ENCODE results near the gene ASB1.

ASB1 gene

DNA sequence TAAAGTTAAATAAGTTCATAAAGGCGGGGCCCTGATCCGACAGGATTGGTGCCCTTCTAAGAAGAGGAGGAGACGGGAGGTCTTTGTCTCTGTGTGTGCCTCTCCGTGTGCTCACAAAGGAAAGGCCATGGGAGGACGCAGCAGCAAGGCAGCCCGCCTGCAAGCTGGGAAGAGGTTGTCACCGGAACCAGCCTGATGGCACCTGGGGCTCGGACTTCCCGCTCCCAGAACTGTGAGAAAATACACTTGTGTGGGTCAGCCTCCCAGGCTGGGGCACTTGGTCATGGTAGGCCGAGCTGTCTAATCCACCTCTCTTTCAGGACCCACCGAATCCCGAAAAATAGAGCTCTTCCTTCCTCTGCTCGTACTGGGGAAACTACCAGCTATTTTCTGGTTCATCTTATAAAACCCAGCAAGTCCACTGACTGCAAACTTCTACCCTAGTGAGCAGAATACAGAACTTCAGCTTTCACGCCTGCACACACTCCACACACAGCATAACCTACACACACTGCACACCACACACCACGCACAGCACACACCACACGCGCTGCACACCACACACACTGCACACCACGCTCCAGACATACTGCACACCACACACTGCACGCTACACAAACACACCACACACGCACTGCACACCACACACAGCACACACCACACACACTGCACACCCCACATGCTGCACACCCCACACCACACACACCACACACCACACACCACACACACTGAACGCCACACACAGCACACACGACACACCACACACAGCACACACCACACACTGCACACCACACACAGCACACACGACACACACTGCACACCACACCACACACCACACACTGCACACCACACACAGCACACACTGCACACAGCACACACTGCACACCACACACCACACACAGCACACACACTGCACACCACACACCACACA lies 58.1 kb downstream of the ASB1 start:
- no peak for TF ChIP-seq POLR2AphosphoS5 (IDR thresholded peaks at IDR 0.05; ENCODE audit: low read depth, low read length)
- no peak for TF ChIP-seq POLR2A (IDR thresholded peaks at IDR 0.05; ENCODE audit: low read depth, low read length)
- TF ChIP-seq TAF1 (IDR thresholded peaks at IDR 0.05; ENCODE audit: borderline replicate concordance, low read depth, low read length), result no peak
- no peak for DNase-seq (ENCODE audit: insufficient read length)
- peak; percentile 40 for FAIRE-seq

DNA sequence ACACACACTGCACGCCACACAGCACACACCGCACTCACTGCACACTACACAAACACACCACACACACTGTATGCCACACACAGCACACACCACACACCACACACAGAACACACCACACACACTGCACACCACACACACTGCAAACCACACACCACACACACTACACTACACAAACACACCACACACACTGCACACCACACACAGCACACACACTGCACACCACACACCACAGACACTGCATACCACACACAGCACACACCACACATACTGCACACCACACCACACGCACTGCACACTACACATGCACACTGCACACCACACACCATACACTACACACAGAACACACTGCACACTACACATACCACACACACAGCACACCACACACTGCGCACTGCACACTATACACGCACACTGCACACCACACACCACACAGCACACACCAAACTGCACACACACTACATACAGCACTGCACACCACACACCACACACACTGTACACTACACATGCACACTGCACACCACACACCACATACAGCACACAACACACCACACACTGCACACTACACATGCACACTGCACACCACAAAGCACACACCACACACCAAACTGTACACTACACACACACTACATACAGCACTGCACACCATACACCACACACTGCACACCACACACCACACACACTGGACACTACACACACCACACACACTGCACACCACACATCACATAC lies 59.6 kb downstream of the ASB1 start:
- FAIRE-seq, result peak; percentile 75
- no peak for DNase-seq (ENCODE audit: insufficient read length)
- no peak for TF ChIP-seq TAF1 (IDR thresholded peaks at IDR 0.05; ENCODE audit: borderline replicate concordance, low read depth, low read length)
- TF ChIP-seq POLR2A (IDR thresholded peaks at IDR 0.05; ENCODE audit: low read depth, low read length), result no peak
- TF ChIP-seq POLR2AphosphoS5 (IDR thresholded peaks at IDR 0.05; ENCODE audit: low read depth, low read length), result no peak

DNA sequence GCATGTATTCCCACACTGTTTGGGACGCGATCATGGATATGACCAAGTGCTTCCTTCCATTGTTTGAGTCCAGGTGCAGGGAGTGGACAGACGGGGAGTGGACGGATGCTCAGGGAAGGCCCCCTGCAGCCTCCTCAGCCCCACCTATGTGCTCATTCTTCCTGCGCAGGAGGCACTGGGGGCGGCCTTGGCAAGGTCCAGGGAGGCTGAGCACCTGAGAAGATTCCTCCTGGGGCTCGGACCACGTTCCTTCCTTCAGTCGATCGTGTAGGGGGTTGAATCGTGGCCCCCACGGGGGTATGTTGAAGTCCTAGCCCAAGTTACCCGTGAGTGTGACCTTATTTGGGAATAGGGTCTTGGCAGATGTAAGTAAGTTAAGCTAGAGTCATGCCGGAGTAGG lies 60.4 kb downstream of the ASB1 start:
- no peak for FAIRE-seq
- no peak for DNase-seq (ENCODE audit: insufficient read length)
- TF ChIP-seq POLR2AphosphoS5 (IDR thresholded peaks at IDR 0.05; ENCODE audit: low read depth, low read length) (no peak), POLR2A (IDR thresholded peaks at IDR 0.05; ENCODE audit: low read depth, low read length) (no peak), TAF1 (IDR thresholded peaks at IDR 0.05; ENCODE audit: borderline replicate concordance, low read depth, low read length) (no peak)

DNA sequence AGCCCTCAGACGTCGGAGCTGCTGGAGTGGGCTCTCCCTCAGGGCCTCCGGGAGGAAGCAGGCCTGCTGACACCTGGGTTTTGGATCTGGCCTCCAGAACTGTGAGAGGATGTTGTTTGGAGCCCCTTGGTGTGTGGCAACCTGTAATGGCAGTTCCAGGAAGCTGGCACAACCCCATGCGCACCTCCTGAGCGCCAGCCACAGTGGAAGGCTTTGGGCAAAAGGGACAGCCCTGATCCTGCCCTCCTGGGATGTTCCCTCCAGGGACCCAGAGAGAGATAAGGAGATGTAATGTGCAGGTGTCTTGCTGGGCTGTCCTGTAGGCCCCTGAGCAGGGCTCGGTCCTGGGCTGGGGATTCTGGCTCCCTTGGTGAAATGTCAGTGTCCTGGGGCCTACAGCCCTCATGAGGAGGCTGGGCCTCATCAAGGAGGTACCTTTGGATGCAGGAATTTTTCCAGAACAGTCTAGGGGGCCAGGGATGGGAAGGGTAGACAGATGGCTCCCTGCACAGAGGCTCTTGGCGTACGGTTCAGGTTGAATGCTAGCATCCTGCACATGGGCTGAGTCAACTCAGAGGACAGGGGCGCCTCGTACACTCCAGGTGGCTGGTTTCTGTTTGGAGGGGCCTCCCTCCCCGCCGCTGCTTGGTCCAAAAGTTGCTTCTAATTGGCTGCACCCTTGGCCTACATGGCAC lies 61.1 kb downstream of the ASB1 start:
- FAIRE-seq, result no peak
- no peak for DNase-seq (ENCODE audit: insufficient read length)
- TF ChIP-seq POLR2A (IDR thresholded peaks at IDR 0.05; ENCODE audit: low read depth, low read length), result no peak
- TF ChIP-seq POLR2AphosphoS5 (IDR thresholded peaks at IDR 0.05; ENCODE audit: low read depth, low read length), result no peak
- no peak for TF ChIP-seq TAF1 (IDR thresholded peaks at IDR 0.05; ENCODE audit: borderline replicate concordance, low read depth, low read length)

DNA sequence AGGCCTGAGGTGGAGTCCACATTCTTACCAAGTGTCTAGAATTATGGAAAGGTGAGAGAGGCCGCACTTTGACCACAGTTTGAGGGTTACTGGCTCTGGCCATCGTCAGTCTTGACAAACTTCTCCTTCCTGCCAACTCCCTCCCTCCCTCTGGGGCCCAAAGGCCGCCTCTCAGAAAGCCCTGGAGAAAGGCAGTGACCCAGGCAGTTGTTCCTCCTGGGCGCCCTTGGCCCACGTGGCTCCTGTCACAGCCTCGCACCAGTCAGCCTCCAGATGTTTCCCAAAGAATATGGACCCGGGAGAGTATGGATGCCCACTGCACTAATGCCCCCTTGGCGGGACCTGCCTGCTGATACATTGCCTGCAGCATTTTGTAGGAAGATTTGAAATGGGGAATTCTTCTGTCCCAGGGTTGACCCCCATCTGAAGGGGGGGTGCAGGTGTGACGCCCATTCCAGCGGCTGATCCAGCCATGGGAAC lies 61.7 kb downstream of the ASB1 start:
- TF ChIP-seq TAF1 (IDR thresholded peaks at IDR 0.05; ENCODE audit: borderline replicate concordance, low read depth, low read length) (no peak), POLR2AphosphoS5 (IDR thresholded peaks at IDR 0.05; ENCODE audit: low read depth, low read length) (no peak), POLR2A (IDR thresholded peaks at IDR 0.05; ENCODE audit: low read depth, low read length) (no peak)
- DNase-seq (ENCODE audit: insufficient read length), result no peak
- no peak for FAIRE-seq

DNA sequence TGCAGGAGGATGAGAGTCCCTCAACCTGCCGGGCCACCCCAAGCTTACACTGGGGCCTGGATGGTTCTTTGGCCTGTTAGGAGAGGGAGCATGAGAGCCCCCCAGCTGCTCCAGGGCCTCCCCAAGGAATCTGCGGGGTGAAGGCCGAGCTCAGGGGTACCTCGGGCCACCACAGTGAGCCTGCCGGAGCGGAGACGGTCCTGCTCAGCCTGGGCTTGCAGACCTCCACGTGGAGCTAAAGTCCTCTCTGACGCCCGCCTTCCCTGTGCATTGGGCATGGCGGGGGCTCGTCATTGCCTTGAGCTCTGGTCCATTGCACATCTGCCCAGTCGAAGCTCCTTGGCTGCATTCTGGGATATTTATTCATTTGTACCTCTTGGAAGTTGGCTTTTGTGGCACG lies 62.7 kb downstream of the ASB1 start:
- FAIRE-seq, result no peak

DNA sequence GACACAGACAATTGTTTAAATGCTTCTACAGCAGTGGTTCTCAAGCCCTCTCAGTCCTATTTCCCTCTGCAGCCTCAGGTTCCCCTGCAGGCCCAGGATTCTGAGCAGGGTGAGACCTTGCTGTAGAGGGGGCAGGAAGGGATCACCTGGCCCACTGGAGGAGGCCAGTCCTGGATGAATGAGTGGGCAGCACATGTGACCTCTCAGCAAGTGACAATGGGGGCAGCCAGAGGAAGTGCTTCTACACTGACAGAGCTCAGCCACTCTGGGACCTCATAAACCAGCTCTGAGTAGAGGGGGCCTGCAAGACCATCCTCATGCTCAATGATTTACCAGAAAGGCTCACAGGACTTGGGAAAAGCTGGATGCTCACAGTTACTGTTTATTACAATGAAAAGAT lies 63.2 kb downstream of the ASB1 start:
- FAIRE-seq (no peak), DNase-seq (ENCODE audit: insufficient read length) (no peak)
- TF ChIP-seq POLR2AphosphoS5 (IDR thresholded peaks at IDR 0.05; ENCODE audit: low read depth, low read length) (no peak), TAF1 (IDR thresholded peaks at IDR 0.05; ENCODE audit: borderline replicate concordance, low read depth, low read length) (no peak), POLR2A (IDR thresholded peaks at IDR 0.05; ENCODE audit: low read depth, low read length) (no peak)

More for the DNA sequence above, 62.7 kb downstream of the ASB1 start:
- no peak for DNase-seq (ENCODE audit: insufficient read length)
- no peak for TF ChIP-seq POLR2AphosphoS5 (IDR thresholded peaks at IDR 0.05; ENCODE audit: low read depth, low read length)

DNA sequence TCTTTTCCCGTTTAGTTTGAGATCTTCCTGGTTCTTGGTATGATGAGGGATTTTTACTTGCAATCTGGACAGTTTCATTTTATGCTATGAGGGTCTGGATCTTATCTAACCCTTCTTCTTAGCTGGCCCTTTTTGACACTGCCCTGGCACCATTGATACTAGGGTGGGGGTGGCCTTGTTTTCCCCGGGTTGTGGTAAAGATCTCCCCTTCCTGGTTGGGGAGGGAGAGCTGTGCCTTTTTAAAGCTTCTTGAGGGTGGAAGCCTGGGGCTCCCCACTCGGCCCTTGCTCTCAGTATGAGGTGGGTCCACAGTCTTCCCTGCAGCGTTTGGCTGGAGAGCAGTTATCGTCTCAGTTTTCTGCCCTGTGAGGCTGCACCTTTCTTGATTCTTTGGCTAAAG lies 66.1 kb downstream of the ASB1 start:
- FAIRE-seq (no peak), DNase-seq (ENCODE audit: insufficient read length) (no peak)
- TF ChIP-seq TAF1 (IDR thresholded peaks at IDR 0.05; ENCODE audit: borderline replicate concordance, low read depth, low read length), result no peak
- no peak for TF ChIP-seq POLR2AphosphoS5 (IDR thresholded peaks at IDR 0.05; ENCODE audit: low read depth, low read length)
- no peak for TF ChIP-seq POLR2A (IDR thresholded peaks at IDR 0.05; ENCODE audit: low read depth, low read length)

DNA sequence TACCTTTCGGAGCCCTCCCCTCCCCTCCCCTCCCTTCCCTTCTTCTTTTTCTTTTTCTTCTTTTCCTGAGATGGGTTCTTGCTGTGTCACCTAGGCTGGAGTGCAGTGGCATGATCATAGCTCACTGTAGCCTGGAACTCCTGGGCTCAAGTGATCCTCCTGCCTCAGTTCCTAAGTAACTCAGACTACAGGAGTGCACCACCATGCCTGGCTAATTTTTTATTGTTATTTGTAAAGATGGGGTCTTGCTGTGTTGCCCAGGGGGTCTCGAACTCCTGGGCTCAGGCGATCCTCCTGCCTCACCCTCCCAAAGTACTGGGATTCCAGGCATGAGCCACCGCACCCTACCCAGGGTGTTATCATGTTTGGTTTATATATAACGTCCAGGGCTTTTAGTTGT lies 66.7 kb downstream of the ASB1 start:
- TF ChIP-seq TAF1 (IDR thresholded peaks at IDR 0.05; ENCODE audit: borderline replicate concordance, low read depth, low read length) (no peak), POLR2A (IDR thresholded peaks at IDR 0.05; ENCODE audit: low read depth, low read length) (no peak), POLR2AphosphoS5 (IDR thresholded peaks at IDR 0.05; ENCODE audit: low read depth, low read length) (no peak)
- no peak for FAIRE-seq
- no peak for DNase-seq (ENCODE audit: insufficient read length)

DNA sequence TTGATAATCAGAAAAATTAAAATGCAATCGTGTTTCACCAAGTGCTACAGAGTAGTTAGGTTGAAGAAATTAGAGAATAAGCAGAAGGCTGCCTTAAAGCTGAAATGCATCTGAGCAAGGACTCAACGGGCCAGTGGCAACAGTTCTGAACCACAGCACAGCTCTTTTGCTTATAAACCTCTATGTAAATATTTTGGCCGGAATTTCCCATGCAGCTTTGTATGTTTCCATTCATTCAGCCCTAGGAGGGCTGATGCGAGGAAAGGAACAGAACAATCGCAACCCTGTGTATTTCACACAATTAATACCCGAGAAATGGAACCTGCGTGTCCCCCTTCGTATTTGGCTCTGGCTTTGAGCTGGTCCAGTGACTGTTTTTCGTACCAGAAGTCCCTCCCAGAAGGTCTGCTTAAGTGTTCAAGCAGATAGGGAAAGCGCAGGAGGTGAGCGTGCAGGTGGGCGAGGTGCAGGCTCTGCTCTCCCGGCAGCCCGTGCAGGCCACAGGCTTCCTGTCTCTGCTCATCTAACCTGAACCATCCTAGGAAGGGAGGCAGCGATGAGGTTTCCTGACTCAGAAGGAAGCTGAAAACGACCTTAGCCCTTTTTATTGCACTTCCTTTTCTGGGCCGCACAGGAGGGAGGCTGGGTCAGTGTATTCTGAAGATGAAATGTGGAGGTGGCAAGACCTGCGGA lies 67.3 kb downstream of the ASB1 start:
- DNase-seq (ENCODE audit: insufficient read length), result no peak
- peak; percentile 73 for FAIRE-seq
- no peak for TF ChIP-seq TAF1 (IDR thresholded peaks at IDR 0.05; ENCODE audit: borderline replicate concordance, low read depth, low read length)
- TF ChIP-seq POLR2A (IDR thresholded peaks at IDR 0.05; ENCODE audit: low read depth, low read length), result no peak
- no peak for TF ChIP-seq POLR2AphosphoS5 (IDR thresholded peaks at IDR 0.05; ENCODE audit: low read depth, low read length)

DNA sequence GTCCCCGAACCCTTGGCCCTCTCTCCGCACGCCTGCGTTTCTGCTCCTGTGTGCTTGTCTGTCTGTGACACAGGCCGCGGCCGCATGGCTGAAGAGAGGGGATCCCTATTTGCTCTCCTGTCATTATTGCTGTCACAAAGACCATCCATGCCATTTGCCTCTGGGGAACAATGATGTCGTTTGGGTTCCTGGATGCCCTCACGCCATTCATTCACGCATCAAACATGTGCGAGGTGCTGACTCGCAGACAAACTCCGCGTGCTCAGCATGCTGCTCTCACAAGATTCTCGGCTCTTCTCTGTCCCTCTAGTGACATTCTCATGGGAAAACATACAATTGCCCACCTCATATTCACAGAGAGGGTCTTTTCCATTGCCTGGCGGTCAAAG lies 67.8 kb downstream of the ASB1 start:
- no peak for FAIRE-seq
- DNase-seq (ENCODE audit: insufficient read length), result no peak
- TF ChIP-seq TAF1 (IDR thresholded peaks at IDR 0.05; ENCODE audit: borderline replicate concordance, low read depth, low read length) (no peak), POLR2AphosphoS5 (IDR thresholded peaks at IDR 0.05; ENCODE audit: low read depth, low read length) (no peak), POLR2A (IDR thresholded peaks at IDR 0.05; ENCODE audit: low read depth, low read length) (no peak)

Data from GM12892 (cell line).